GM18519 (cell line): Measurements from ENCODE around the gene ZHX3.

ENCODE experiments used
- ATAC-seq: cut with Tn5 transposase; IDR thresholded peaks from one replicate; pipeline ENCODE4 v1.9.1; 2021; ENCODE audit warnings: mild to moderate bottlenecking, moderate library complexity; ENCODE audit not compliant: unreplicated experiment, low FRiP score

ZHX3 gene

DNA sequence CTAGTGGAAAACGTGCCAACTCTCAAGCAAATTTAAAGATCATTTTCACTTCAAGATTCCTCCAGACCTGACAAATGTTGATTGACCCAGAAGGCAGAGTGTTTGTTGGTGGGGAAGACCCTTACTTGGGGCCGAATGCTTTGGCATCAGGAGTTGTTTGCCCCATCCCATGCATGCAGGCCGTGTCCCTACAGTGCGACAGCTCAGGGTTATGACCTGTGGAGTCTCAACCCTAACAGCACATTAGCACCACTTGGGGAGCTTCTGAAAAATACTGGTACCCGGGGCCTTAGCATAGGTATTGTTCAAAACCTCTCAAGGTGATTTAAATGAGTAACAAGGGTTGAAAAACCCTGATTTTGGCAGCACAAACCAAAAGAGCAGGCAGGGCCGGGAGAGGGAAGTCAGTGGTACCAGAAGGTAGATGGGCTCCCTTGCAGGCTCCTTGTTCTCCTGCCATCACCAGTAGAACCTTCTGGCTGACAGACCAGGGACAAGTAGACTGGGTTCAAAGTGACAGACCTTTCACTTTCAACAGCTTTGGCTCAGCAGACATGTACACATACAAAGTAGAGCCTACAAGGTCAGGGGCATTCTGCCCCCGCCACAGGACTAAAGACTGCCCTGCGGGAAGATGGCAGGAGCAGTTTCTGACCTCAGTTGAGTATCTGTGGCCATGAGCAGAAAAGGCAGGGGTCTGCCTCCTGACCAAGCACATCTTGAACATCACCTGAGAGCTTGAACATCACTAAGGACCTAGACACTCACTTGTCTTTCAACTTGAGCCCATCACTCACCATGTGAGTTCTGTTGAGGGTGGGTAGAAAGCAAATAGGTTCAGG is 140.6 kb downstream of the ZHX3 start:
- no peak for ATAC-seq

- ATAC-seq: no peak
Measured at GRCh38 chr20:41175727-41176330, 141.7 kb downstream of the ZHX3 start.

DNA sequence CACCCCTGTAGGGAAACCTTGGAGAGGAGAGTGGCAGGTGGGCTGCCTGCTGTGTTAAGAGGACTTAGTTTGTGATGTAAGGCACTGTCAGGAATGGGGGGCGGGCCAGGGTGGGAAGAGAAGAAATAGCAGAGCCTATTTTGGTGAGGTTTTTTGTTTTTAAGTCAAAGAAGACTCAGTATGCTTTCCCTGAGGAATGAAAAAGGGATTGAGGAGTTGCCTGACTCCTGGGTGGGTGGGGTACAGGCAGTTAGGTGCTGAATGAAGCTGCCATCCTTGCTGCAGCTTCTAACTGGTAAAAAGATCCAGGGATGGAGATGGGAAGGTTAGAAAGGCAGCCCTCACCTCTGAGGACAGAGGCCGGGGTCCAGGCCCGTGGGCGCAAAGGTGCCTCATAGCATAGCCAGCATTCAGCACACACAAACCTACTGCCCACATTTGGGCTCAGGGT is 142.3 kb downstream of the ZHX3 start:
- no peak for ATAC-seq

DNA sequence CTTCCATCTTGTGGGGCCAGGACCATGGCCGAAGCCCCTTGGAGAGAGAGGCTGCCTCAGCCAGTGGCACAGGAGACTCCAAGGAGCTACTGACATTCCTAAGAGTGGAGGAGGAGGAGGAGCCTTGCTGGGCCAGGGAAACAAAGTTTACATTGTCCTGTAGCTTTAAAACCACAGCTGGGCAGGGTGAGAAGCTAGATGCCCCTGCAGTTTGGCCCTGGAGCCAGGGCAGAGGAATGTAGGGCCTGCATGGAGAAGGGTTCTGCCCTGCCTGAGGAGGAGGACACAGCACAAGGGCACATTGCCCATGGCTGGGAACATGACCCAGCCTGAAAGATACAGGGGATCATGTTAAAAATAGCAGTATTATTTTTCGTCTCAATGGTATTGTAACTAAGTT is 142.7 kb downstream of the ZHX3 start:
- ATAC-seq: no peak

GRCh38 chr20:41174373-41174772 is 143.2 kb downstream of the ZHX3 start:
- ATAC-seq: no peak

GRCh38 chr20:41173791-41174341 is 143.7 kb downstream of the ZHX3 start:
- ATAC-seq: no peak

DNA sequence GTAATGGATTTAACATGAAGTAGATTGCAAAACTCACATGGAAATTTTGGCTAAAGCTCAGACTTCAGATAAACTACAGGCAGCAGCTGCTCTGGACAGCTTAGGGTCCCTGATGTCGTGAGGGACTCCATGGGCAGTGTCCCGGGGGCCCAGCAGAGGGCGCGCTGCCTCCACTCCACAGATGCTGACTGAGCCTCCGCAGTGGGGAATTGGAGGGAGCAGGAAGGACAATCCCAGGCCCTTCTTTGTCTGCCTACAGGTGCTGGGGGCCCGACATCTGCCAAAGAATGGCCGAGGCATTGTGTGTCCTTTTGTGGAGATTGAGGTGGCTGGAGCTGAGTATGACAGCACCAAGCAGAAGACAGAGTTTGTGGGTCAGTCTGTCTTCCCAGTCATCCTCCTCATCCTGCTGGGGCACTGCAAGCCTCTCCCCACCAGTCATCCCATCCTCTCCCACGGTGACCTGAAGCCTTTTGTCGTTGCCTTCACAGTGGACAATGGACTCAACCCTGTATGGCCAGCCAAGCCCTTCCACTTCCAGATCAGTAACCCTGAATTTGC is 144.3 kb downstream of the ZHX3 start:
- ATAC-seq: no peak

- no peak for ATAC-seq
Measured at GRCh38 chr20:41172296-41173140, 145.0 kb downstream of the ZHX3 start.

DNA sequence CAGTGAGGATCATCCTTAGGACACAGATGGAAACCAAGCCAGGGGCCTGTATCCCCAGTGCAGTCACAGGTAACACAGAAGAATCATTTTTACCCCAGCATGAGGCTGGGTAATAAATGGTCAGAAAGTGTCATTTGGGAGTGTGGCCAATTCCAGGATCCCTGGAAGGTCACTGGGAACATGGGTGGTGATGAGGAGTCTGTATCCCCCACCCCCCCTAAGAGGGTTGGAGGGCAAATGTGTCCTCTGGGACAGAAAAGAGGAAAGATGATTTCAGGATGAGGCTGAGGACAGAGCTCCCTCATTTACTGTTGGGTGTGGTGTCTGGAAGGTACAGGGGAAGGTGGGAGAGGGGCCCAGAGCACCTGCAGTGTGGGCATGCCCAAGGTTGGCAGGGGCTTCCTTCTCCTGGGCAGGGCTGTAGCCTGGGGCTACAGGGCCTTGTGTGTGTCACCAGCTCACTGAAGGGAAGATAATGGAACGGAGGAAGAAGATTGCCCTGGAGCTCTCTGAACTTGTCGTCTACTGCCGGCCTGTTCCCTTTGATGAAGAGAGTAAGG is 145.7 kb downstream of the ZHX3 start:
- ATAC-seq: no peak

- no peak for ATAC-seq
Measured at GRCh38 chr20:41170386-41171105, 147.0 kb downstream of the ZHX3 start.

DNA sequence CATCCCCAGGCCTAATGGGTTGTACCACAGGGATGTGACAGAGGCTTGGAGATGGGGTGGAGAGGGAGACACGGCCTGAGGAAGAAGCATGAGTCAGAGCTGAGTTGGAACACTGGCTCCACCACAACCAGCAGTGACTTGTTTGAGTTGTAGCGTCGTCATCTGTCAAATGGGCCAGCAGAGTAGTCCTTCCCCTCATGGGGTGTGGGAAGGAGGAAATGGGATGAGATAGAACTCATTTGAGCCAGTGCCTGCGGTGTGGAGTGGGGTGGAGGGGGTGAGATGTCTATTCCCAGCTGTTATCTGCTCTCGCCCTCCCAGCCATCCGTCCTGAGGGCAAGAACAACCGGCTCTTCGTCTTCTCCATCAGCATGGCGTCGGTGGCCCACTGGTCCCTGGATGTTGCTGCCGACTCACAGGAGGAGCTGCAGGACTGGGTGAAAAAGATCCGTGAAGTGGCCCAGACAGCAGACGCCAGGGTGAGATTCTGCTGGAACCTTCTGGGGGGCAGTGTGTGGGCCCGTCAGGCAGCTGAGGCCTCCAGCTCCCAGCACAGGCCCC is 147.7 kb downstream of the ZHX3 start:
- ATAC-seq: no peak

GRCh38 chr20:41169162-41169690 is 148.3 kb downstream of the ZHX3 start:
- no peak for ATAC-seq

DNA sequence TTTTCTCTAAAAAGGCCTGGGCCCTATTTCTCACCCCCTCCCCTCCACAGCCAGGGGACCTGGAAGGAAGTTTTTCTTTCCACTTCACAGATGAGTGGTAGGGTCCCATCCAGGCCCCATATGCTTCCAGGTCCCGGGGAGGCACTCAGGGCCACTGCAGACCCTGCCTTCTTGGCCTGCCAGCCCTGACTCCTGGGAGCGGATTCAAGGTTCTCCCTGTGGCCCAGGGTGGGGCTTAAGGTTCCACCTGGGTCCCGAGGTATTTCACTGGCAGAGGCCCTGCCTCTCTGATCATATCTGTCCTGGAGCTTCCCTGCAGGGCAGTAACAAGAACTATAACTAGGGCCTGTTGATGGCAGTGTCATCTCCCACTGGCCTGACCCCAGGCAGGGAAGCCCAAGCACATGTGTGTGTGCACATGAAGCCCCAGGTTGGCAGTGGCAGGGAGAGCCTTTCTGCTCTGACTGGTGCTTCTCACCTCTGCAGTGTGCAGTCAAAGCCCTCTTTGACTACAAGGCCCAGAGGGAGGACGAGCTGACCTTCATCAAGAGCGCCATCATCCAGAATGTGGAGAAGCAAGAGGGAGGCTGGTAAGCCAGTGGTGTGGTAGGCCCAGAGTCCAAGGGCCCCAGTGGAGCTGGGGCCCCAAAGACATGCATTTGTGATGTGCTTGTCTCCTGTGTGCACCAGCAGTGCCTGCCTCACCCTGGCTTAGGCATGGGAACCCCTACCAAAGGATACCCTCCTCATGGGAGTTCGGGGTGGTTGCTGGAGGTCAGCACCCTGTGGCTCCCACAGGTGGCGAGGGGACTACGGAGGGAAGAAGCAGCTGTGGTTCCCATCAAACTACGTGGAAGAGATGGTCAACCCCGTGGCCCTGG is 149.0 kb downstream of the ZHX3 start:
- no peak for ATAC-seq

DNA sequence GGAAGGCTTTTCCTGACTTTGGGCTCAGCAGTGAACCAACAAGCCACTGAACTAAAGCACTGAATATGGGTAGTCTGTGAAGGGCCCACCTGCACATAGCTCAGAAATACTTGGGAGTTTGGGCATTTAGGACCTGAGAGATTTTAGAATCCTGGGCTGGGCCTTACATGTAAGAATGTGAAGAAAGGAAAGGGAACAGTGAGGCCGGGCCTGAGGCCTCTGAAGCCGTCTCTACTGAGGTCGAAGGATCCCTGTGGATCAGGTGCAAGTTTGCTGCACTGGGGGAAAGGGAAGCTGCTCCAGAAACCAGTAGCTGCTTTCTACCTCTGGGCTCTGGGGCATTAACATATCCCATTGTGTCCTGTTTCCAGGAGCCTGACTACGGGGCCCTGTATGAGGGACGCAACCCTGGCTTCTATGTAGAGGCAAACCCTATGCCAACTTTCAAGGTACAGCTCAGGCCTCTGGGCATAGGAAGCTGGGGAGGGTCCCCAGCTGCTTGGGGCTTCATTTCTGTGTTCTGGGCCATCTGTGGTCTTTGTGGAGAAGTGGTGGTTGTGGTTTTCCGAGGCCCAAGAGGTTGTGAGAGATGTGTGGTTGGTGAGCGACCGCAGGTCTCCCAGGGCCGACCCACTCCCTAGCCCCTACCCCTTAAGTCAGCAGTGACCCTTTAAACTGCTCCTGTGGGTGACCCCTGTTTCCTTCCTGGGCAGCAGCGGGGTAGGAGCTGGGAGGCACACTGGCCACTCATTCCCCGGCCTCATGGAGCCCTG is 149.9 kb downstream of the ZHX3 start:
- no peak for ATAC-seq

DNA sequence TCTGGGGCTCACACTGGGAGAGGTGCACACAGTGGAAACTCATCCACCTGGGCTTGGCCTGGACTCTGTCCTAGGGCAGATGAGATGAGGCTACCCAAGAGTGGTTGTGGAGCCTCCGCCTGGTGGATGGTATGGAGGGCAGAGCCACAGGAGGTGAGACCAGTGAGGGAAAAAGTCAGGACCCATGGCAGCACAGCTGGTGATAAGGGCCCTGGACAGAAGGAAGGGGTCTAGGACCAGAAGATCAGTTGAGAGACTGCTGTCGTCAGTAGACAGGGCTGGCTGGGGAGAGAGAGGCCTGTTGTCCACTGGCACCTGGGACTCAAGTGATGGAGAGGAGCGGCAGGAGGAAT is 150.4 kb downstream of the ZHX3 start:
- no peak for ATAC-seq

- ATAC-seq: no peak
Measured at GRCh38 chr20:41166201-41167117, 151.1 kb downstream of the ZHX3 start.
